ENCODE results near the gene TAC3. TPM values are rescaled to one million over a fixed set of nuclear protein-coding genes. Genes with fewer than 3 reads are reported as not detected.
"Not testable (repeated sequence)": the region's sequence is repeated elsewhere in the genome, so short reads cannot be mapped to it uniquely, and the experiment has no call there.

The TAC3 gene
- total RNA-seq, result 1 to 10 TPM in 1 of 5 experiments, under 1 TPM in 3, not detected in 1; 0.49 to 1.1 (median 0.74) TPM
- polyA plus RNA-seq, result not detected
- total RNA-seq, result not detected

DNA sequence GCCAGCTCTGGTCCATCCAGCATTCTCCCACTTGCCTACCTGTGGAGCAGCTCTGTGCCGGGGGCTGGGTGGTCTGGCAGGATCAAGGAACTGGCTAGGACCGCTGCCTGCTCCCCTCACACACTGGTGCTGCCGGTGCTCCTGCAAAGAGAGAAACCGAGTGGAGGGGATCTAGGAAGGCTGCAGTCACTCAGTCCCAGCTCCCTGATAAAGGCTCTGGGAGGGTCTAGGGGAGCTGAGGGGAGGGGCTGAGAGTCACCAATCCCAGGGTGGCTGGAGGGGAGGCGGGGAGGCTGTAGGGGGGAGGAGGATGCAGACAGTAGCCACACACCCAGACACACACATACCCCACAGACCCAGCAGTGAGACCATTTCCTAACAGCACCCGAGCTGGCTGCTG, at the start of gene TAC3:
Gene TAC3 (minus strand): TSS at position 182 of the 400 bp plus-strand sequence. CDS start 732 bp downstream, outside the sequence.
- Histone ChIP-seq H3K4me3 (ENCODE audit: low read length) (no peak within 1 kb of the TSS), H3K27ac (ENCODE audit: low read depth, low read length) (no peak within 1 kb of the TSS), H3K4me1 (ENCODE audit: control insufficient read depth in 2 of 2, insufficient read depth in 2 of 2, low read length in 2 of 2) (peaks cover 0 to 40% of the 10 kb centered on the region in 2 donors), H3K27me3 (ENCODE audit: control insufficient read depth in 2 of 2, insufficient read depth in 2 of 2, low read length in 2 of 2) (no peaks in the 10 kb centered on the region), H3K9me3 (ENCODE audit: control insufficient read depth in 2 of 3, low read length in 3 of 3) (no peaks in the 10 kb centered on the region), H3K36me3 (ENCODE audit: control insufficient read depth in 2 of 3, insufficient read depth in 3 of 3, low read length in 3 of 3) (no peaks in the 10 kb centered on the region)
- Mint-ChIP-seq H3K36me3 (peaks cover 0 to 4% (median 0%) of the 10 kb centered on the region in 5 donors), H3K4me1 (peaks cover 22 to 71% (median 54%) of the 10 kb centered on the region in 7 donors), H3K27me3 (peaks cover 0 to 14% (median 0%) of the 10 kb centered on the region in 5 donors), H3K27ac (peak within 1 kb of the TSS in 5 of 9 donors; percentile 35 to 75 (median 45)), H3K9me3 (no peaks in the 10 kb centered on the region), H3K4me3 (no peak within 1 kb of the TSS)
- POLR2A ChIA-PET, result interaction anchor here (1.3 to 1.7 kb wide), 4 partner anchors 10 to 18 kb away, joined by 3 to 5 read pairs (median 5); no protein-coding TSS in a partner anchor
- ATAC-seq (no peak), DNase-seq (no peak)
- intact Hi-C loops (cut with micrococcal nuclease), result no loop called here
- CTCF ChIA-PET, result interaction anchor here (0.7 to 5.1 kb wide), 6 partner anchors 8 to 263 kb away, joined by 3 to 38 read pairs (median 6); no protein-coding TSS in a partner anchor

GRCh38 chr12:57063991-57064685, 47.8 kb upstream of the TAC3 start:
- CTCF ChIA-PET, result interaction anchor here (0.6 to 11.2 kb wide), 10 partner anchors 23 to 346 kb away, joined by 3 to 241 read pairs (median 8); partner anchors contain the start of genes STAT6, TAC3 and ZBTB39
- H3K4me3 ChIP-seq (ENCODE audit: low read length), result peak overlapping the region; percentile 15
- H3K4me1 ChIP-seq (ENCODE audit: control insufficient read depth in 2 of 2, insufficient read depth in 2 of 2, low read length in 2 of 2), result peaks cover 17 to 20% of the 10 kb centered on the region in 2 donors
- H3K4me1 Mint-ChIP-seq, result peaks cover 10 to 45% (median 34%) of the 10 kb centered on the region in 7 donors
- no peaks in the 10 kb centered on the region for H3K27me3 ChIP-seq (ENCODE audit: control insufficient read depth in 2 of 2, insufficient read depth in 2 of 2, low read length in 2 of 2)
- H3K9me3 ChIP-seq (ENCODE audit: control insufficient read depth in 2 of 3, low read length in 3 of 3), result no peaks in the 10 kb centered on the region
- H3K27ac Mint-ChIP-seq, result peak overlapping the region; percentile 79 to 97 (median 91)
- peaks cover 0 to 3% (median 0%) of the 10 kb centered on the region in 11 donors for H3K9me3 Mint-ChIP-seq
- intact Hi-C loops (cut with micrococcal nuclease), result loop anchor here (1.0 to 5.0 kb wide), 9 partner anchors 14 to 427 kb away; partner anchors contain the start of genes NEMP1 (in 2 of the 2) and PRIM1 (in 1 of the 2)
- ATAC-seq, result peak; percentile 97
- peaks cover 0 to 27% (median 8%) of the 10 kb centered on the region in 5 donors for H3K36me3 Mint-ChIP-seq
- peak overlapping the region; percentile 76 for H3K27ac ChIP-seq (ENCODE audit: low read depth, low read length)
- H3K4me3 Mint-ChIP-seq, result peak overlapping the region; percentile 13 to 90 (median 80)
- H3K27me3 Mint-ChIP-seq, result no peaks in the 10 kb centered on the region
- H3K36me3 ChIP-seq (ENCODE audit: control insufficient read depth in 2 of 3, insufficient read depth in 3 of 3, low read length in 3 of 3), result peaks cover 0 to 15% (median 0%) of the 10 kb centered on the region in 3 experiments
- peak in 7 of 9 donors; percentile 67 to 90 (median 85) for DNase-seq
- POLR2A ChIA-PET, result interaction anchor here (1.5 to 13.7 kb wide), 4 partner anchors 11 to 56 kb away, joined by 4 to 294 read pairs (median 21); partner anchors contain the start of gene STAT6

DNA sequence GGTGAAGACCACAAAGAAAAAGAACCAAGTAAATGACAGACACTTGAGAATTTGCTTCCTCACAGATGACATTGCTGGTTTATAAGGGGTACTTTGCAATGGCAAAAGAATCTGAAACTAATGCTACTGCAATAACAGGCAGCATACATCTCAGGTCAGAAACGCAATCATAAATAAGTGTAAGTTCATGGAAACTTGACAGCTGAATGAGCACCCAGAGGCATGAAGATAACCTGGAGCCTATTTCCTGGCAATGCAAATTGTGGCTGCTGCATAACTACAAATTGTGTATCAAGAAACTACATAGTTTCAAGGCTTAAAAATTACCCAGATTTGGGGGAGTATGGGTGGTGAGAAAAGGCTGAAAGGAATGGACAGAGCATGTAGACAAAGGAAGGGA, 42.1 kb upstream of the TAC3 start:
- H3K27ac Mint-ChIP-seq, result peak overlapping the region in 4 of 9 donors; percentile 13 to 59 (median 36)
- no peaks in the 10 kb centered on the region for H3K27me3 Mint-ChIP-seq
- CTCF ChIA-PET, result interaction anchor here (1.0 to 11.2 kb wide), 4 partner anchors 29 to 169 kb away, joined by 3 to 241 read pairs (median 26); partner anchors contain the start of genes STAT6 and ZBTB39
- Histone ChIP-seq H3K4me3 (ENCODE audit: low read length) (no peak overlapping the region), H3K4me1 (ENCODE audit: control insufficient read depth in 2 of 2, insufficient read depth in 2 of 2, low read length in 2 of 2) (peaks cover 5 to 7% of the 10 kb centered on the region in 2 donors), H3K27ac (ENCODE audit: low read depth, low read length) (no peak overlapping the region), H3K9me3 (ENCODE audit: control insufficient read depth in 2 of 3, low read length in 3 of 3) (no peaks in the 10 kb centered on the region), H3K36me3 (ENCODE audit: control insufficient read depth in 2 of 3, insufficient read depth in 3 of 3, low read length in 3 of 3) (peaks cover 0 to 37% (median 0%) of the 10 kb centered on the region in 3 experiments), H3K27me3 (ENCODE audit: control insufficient read depth in 2 of 2, insufficient read depth in 2 of 2, low read length in 2 of 2) (no peaks in the 10 kb centered on the region)
- H3K9me3 Mint-ChIP-seq, result peaks cover 0 to 4% (median 0%) of the 10 kb centered on the region in 11 donors
- H3K36me3 Mint-ChIP-seq, result peaks cover 0 to 38% (median 14%) of the 10 kb centered on the region in 5 donors
- DNase-seq, result no peak
- H3K4me3 Mint-ChIP-seq, result no peak overlapping the region
- ATAC-seq, result no peak
- POLR2A ChIA-PET, result interaction anchor here (1.3 kb wide), 1 partner anchor 12 kb away, joined by 3 read pairs; no protein-coding TSS in a partner anchor
- intact Hi-C loops (cut with micrococcal nuclease), result no loop called here
- peaks cover 0 to 17% (median 14%) of the 10 kb centered on the region in 7 donors for H3K4me1 Mint-ChIP-seq

- no peaks in the 10 kb centered on the region for H3K4me1 ChIP-seq (ENCODE audit: control insufficient read depth in 2 of 2, insufficient read depth in 2 of 2, low read length in 2 of 2)
- ATAC-seq (no peak), DNase-seq (no peak)
- peaks cover 0 to 37% (median 0%) of the 10 kb centered on the region in 3 experiments for H3K36me3 ChIP-seq (ENCODE audit: control insufficient read depth in 2 of 3, insufficient read depth in 3 of 3, low read length in 3 of 3)
- Mint-ChIP-seq H3K9me3 (peaks cover 0 to 4% (median 0%) of the 10 kb centered on the region in 11 donors), H3K27me3 (no peaks in the 10 kb centered on the region), H3K4me3 (no peak overlapping the region), H3K27ac (peak overlapping the region in 4 of 9 donors; percentile 11 to 85 (median 58)), H3K36me3 (peaks cover 0 to 41% (median 14%) of the 10 kb centered on the region in 5 donors), H3K4me1 (peaks cover 0 to 11% (median 5%) of the 10 kb centered on the region in 7 donors)
- no peak overlapping the region for H3K4me3 ChIP-seq (ENCODE audit: low read length)
- no peaks in the 10 kb centered on the region for H3K9me3 ChIP-seq (ENCODE audit: control insufficient read depth in 2 of 3, low read length in 3 of 3)
- POLR2A ChIA-PET, result interaction anchor here (0.6 to 2.2 kb wide), 4 partner anchors 9 to 47 kb away, joined by 3 to 5 read pairs (median 4); no protein-coding TSS in a partner anchor
- H3K27ac ChIP-seq (ENCODE audit: low read depth, low read length), result no peak overlapping the region
- intact Hi-C loops (cut with micrococcal nuclease), result no loop called here
- no peaks in the 10 kb centered on the region for H3K27me3 ChIP-seq (ENCODE audit: control insufficient read depth in 2 of 2, insufficient read depth in 2 of 2, low read length in 2 of 2)
- CTCF ChIA-PET, result interaction anchor here (0.7 to 11.2 kb wide), 5 partner anchors 16 to 55 kb away, joined by 3 to 241 read pairs (median 5); partner anchors contain the start of genes STAT6 and ZBTB39
Observed at GRCh38 chr12:57057067-57057751, 40.9 kb upstream of the TAC3 start.

GRCh38 chr12:57055824-57056223, 39.5 kb upstream of the TAC3 start:
- ChIA-PET POLR2A (interaction anchor here (0.5 to 2.2 kb wide), 4 partner anchors 8 to 22 kb away, joined by 3 to 5 read pairs (median 4); no protein-coding TSS in a partner anchor), CTCF (interaction anchor here (0.6 to 11.2 kb wide), 2 partner anchors 48 to 471 kb away, joined by 3 to 241 read pairs; partner anchors contain the start of gene ZBTB39)
- Histone ChIP-seq H3K36me3 (ENCODE audit: control insufficient read depth in 2 of 3, insufficient read depth in 3 of 3, low read length in 3 of 3) (peaks cover 0 to 37% (median 0%) of the 10 kb centered on the region in 3 experiments), H3K9me3 (ENCODE audit: control insufficient read depth in 2 of 3, low read length in 3 of 3) (no peaks in the 10 kb centered on the region), H3K4me3 (ENCODE audit: low read length) (no peak overlapping the region), H3K4me1 (ENCODE audit: control insufficient read depth in 2 of 2, insufficient read depth in 2 of 2, low read length in 2 of 2) (no peaks in the 10 kb centered on the region), H3K27me3 (ENCODE audit: control insufficient read depth in 2 of 2, insufficient read depth in 2 of 2, low read length in 2 of 2) (no peaks in the 10 kb centered on the region), H3K27ac (ENCODE audit: low read depth, low read length) (no peak overlapping the region)
- ATAC-seq, result peak; percentile 26
- H3K4me3 Mint-ChIP-seq, result no peak overlapping the region
- peaks cover 0 to 41% (median 14%) of the 10 kb centered on the region in 5 donors for H3K36me3 Mint-ChIP-seq
- H3K9me3 Mint-ChIP-seq, result peaks cover 0 to 4% (median 0%) of the 10 kb centered on the region in 11 donors
- no peaks in the 10 kb centered on the region for H3K27me3 Mint-ChIP-seq
- intact Hi-C loops (cut with micrococcal nuclease), result no loop called here
- no peak overlapping the region for H3K27ac Mint-ChIP-seq
- peaks cover 0 to 9% (median 4%) of the 10 kb centered on the region in 7 donors for H3K4me1 Mint-ChIP-seq
- no peak for DNase-seq

DNA sequence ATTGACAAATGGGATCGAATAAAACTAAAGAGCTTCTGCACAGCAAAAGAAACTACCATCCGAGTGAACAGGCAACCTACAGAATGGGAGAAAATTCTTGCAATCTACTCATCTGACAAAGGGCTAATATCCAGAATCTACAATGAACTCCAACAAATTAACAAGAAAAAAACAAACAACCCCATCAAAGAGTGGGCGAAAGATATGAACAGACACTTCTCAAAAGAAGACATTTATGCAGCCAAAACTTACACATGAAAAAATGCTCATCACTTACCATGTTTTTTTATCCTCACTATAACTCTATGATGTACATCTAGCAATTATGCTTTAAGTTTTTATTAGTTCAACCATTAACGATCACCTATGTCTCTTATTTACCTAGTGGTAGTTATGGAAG, 37.6 kb upstream of the TAC3 start:
- H3K4me3 ChIP-seq (ENCODE audit: low read length); H3K9me3 Mint-ChIP-seq; H3K27me3 ChIP-seq (ENCODE audit: control insufficient read depth in 2 of 2, insufficient read depth in 2 of 2, low read length in 2 of 2); H3K9me3 ChIP-seq (ENCODE audit: control insufficient read depth in 2 of 3, low read length in 3 of 3); H3K27ac Mint-ChIP-seq; H3K27ac ChIP-seq (ENCODE audit: low read depth, low read length); CTCF ChIA-PET; H3K4me3 Mint-ChIP-seq; H3K27me3 Mint-ChIP-seq; ATAC-seq; DNase-seq; intact Hi-C loops (cut with micrococcal nuclease); H3K4me1 ChIP-seq (ENCODE audit: control insufficient read depth in 2 of 2, insufficient read depth in 2 of 2, low read length in 2 of 2): not testable (repeated sequence)
- POLR2A ChIA-PET, result interaction anchor here (0.7 to 0.8 kb wide), 2 partner anchors 15 to 18 kb away, joined by 3 read pairs; no protein-coding TSS in a partner anchor
- peaks cover 0 to 20% (median 0%) of the 10 kb centered on the region in 3 experiments for H3K36me3 ChIP-seq (ENCODE audit: control insufficient read depth in 2 of 3, insufficient read depth in 3 of 3, low read length in 3 of 3)
- Mint-ChIP-seq H3K36me3 (peaks cover 0 to 37% (median 14%) of the 10 kb centered on the region in 5 donors), H3K4me1 (peaks cover 0 to 10% (median under 1%) of the 10 kb centered on the region in 7 donors)
